Common myeloid progenitor, CD34-positive (primary cell): Measurements from ENCODE around the gene APOBEC3F.
A peak's percentile ranks its signal among the peaks of the same experiment; 100 is the strongest.
"Not testable (repeated sequence)": the region's sequence is repeated elsewhere in the genome, so short reads cannot be mapped to it uniquely, and the experiment has no call there.

Source experiments
- CTCF ChIA-PET: fragments of 350-600 bp; sonication (Branson Sonifier 250); formaldehyde crosslinking; loops from one replicate; lab custom pipeline; 2021; ENCODE audit warnings: antibody characterized with exemption; lab: Charles Lee
- POLR2A ChIA-PET: fragments of 350-600 bp; sonication (Branson Sonifier 250); formaldehyde crosslinking; loops from one replicate; lab custom pipeline; 2021; ENCODE audit warnings: antibody characterized with exemption; lab: Charles Lee
- DNase-seq, 3 donors: peaks; one replicate each; pipeline versions ENCODE4 v3.0.0 to v3.0.0-alpha.2; 2013
- H3K27ac ChIP-seq, 2 experiments: 1 replicate in 1 of 2; 2 replicates in 1 of 2; pipeline ENCODE4 v1.7.0; 2013; ENCODE audit warnings: inconsistent platforms in 2 of 2, low read length in 2 of 2, mild to moderate bottlenecking in 2 of 2, low read depth in 1 of 2, moderate library complexity in 1 of 2; ENCODE audit not compliant: severe bottlenecking in 2 of 2, insufficient read depth in 1 of 2, poor library complexity in 1 of 2
- H3K27me3 ChIP-seq, 5 experiments: replicated peaks in 2 of 5; 1 replicate in 3 of 5; 2 replicates in 2 of 5; pipeline versions ENCODE4 v1.6.1 to v1.7.0; 2013; ENCODE audit warnings: low read length in 4 of 5, mild to moderate bottlenecking in 2 of 5, moderate library complexity in 2 of 5, inconsistent platforms in 1 of 5; ENCODE audit not compliant: insufficient read depth in 5 of 5, control insufficient read depth in 4 of 5
- H3K36me3 ChIP-seq, 4 experiments: 1 replicate in 2 of 4; 2 replicates in 2 of 4; pipeline versions ENCODE4 v1.6.1 to v1.7.0; 2013; ENCODE audit warnings: low read length in 3 of 4, control low read depth in 1 of 4, mild to moderate bottlenecking in 1 of 4; ENCODE audit not compliant: control insufficient read depth in 4 of 4, insufficient read depth in 4 of 4
- H3K4me1 ChIP-seq, 4 experiments: 1 replicate in 3 of 4; 2 replicates in 1 of 4; pipeline versions ENCODE4 v1.6.1 to v1.7.1; 2013; ENCODE audit warnings: low read length in 3 of 4, mild to moderate bottlenecking in 3 of 4, control low read depth in 1 of 4, inconsistent platforms in 1 of 4, moderate library complexity in 1 of 4; ENCODE audit not compliant: control insufficient read depth in 4 of 4, insufficient read depth in 4 of 4; ENCODE audit errors: control extremely low read depth in 1 of 4
- H3K4me3 ChIP-seq, 7 experiments: 1 replicate in 4 of 7; 2 replicates in 3 of 7; pipeline versions ENCODE4 v1.5.1 to v1.7.0; 2013; ENCODE audit warnings: mild to moderate bottlenecking in 7 of 7, low read length in 6 of 7, moderate library complexity in 6 of 7, inconsistent platforms in 2 of 7, low read depth in 2 of 7, control low read depth in 1 of 7; ENCODE audit not compliant: insufficient read depth in 4 of 7, control insufficient read depth in 1 of 7; ENCODE audit errors: extremely low read depth in 1 of 7
- H3K9me3 ChIP-seq, 5 experiments: 1 replicate in 4 of 5; 2 replicates in 1 of 5; pipeline versions ENCODE4 v1.6.1 to v1.7.1; 2013; ENCODE audit warnings: low read length in 4 of 5, mild to moderate bottlenecking in 2 of 5, inconsistent platforms in 1 of 5, low read depth in 1 of 5, moderate library complexity in 1 of 5; ENCODE audit not compliant: control insufficient read depth in 4 of 5, insufficient read depth in 2 of 5; ENCODE audit errors: control extremely low read depth in 1 of 5
- WGBS: methylation state at CpG from one replicate; pipeline ENCODE4 v1.1.5; 2013; ENCODE audit not compliant: insufficient coverage; 5-methylcytosine and 5-hydroxymethylcytosine counted together

APOBEC3F gene

DNA sequence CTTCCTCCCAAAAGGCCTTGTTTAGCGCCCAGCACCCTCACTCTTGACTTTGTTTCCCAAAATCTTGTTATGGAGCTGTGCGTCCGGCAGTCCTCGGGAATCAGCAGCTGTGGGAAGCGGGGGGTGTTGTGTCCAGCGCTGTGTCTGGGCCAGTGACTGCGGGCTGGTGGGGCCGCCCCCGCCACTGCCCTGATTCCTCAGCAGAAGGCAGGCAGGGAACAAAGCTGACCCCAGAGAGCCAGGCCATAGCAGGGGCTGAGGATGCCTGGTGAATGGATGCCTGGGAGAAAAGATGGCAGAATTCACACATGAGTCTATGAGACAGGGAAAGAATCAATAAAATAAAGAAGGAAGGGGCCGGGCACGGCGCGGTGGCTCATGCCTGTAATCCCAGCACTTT is 24.1 kb upstream of the APOBEC3F start:
- ChIA-PET POLR2A (no interaction called here), CTCF (no interaction called here)
- H3K9me3 ChIP-seq: no peaks in the 10 kb centered on the region
- peaks cover 0 to 39% (median 28%) of the 10 kb centered on the region in 4 experiments for H3K4me1 ChIP-seq
- H3K27ac ChIP-seq: no peak overlapping the region
- no peaks in the 10 kb centered on the region for H3K27me3 ChIP-seq
- 98% methylated on average over 12 of the region's 13 CpGs for WGBS
- peaks cover 0 to 13% (median 2%) of the 10 kb centered on the region in 4 experiments for H3K36me3 ChIP-seq
- no peak overlapping the region for H3K4me3 ChIP-seq
- no peak for DNase-seq

DNA sequence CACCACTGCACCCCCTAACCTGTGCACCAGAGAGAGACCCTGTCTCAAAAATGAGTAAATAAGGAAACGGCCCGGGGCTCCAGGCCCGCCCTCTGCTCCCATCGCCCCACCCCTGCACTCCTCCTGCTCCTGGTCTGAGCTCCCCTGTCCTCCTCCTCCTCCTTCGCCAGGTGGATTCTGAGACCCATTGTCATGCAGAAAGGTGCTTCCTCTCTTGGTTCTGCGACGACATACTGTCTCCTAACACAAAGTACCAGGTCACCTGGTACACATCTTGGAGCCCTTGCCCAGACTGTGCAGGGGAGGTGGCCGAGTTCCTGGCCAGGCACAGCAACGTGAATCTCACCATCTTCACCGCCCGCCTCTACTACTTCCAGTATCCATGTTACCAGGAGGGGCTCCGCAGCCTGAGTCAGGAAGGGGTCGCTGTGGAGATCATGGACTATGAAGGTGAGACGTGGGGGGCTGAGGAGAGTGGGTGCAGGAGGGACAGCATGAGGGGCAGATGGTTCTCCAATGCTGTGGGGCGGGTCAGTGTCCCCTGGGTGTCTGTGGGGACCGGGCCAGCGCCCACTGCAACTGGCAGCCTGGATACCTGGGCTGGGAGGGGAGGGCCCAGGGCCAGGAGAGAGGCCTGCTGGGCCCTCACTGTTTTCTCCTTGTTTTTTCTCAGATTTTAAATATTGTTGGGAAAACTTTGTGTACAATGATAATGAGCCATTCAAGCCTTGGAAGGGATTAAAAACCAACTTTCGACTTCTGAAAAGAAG is 22.9 kb upstream of the APOBEC3F start:
- POLR2A ChIA-PET: no interaction called here
- H3K4me1 ChIP-seq: peaks cover 0 to 43% (median 36%) of the 10 kb centered on the region in 4 experiments
- no peak overlapping the region for H3K4me3 ChIP-seq
- H3K9me3 ChIP-seq: no peaks in the 10 kb centered on the region
- WGBS: 94% methylated on average over 14 of the region's 18 CpGs
- CTCF ChIA-PET: interaction anchor here (0.6 kb wide), 1 partner anchor 1785 kb away, joined by 3 read pairs; no protein-coding TSS in a partner anchor
- H3K27ac ChIP-seq: no peak overlapping the region
- H3K27me3 ChIP-seq: no peaks in the 10 kb centered on the region
- H3K36me3 ChIP-seq: peaks cover 0 to 13% (median 2%) of the 10 kb centered on the region in 4 experiments
- no peak for DNase-seq

DNA sequence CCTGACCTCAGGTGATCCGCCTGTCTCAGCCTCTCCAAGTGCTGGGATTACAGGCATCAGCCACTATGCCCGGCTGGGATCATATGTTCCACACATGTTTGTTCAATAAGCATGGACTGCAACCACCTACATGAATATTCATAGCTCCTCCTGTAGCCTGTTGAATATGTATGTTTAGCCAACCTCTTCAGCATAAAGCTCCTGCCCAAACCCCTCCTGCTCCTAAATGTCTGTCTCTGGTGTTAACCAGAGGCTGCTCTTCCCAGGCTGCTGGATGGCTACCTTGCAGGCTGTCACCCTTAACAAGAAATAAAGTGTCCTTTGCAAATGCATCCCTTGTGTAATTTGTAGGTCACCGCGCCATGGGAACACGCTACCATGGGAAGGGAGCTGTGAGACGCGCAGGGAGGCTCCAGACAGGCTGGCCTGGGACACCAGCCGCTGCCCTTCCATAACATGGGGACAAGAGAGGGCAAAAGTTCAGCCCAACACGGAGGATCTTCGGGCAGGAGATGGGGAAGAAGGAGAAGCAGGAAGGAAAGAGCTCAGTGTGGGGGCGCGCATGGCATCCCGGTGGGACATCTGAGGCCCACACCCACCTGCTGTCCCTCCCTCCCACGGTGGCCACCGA is 20.5 kb upstream of the APOBEC3F start:
- POLR2A ChIA-PET, H3K9me3 ChIP-seq, H3K27me3 ChIP-seq, H3K27ac ChIP-seq: not testable (repeated sequence)
- CTCF ChIA-PET: interaction anchor here (1.6 kb wide), 1 partner anchor 11 kb away, joined by 3 read pairs; no protein-coding TSS in a partner anchor
- Histone ChIP-seq H3K4me1 (peaks cover 0 to 24% (median 21%) of the 10 kb centered on the region in 4 experiments), H3K36me3 (peaks cover 0 to 28% (median 11%) of the 10 kb centered on the region in 4 experiments), H3K4me3 (peak overlapping the region in 6 of 7 experiments; percentile 22 to 77 (median 50))
- peak in 1 of 3 donors; percentile 15 for DNase-seq
- 72% methylated on average over 7 of the region's 15 CpGs for WGBS

DNA sequence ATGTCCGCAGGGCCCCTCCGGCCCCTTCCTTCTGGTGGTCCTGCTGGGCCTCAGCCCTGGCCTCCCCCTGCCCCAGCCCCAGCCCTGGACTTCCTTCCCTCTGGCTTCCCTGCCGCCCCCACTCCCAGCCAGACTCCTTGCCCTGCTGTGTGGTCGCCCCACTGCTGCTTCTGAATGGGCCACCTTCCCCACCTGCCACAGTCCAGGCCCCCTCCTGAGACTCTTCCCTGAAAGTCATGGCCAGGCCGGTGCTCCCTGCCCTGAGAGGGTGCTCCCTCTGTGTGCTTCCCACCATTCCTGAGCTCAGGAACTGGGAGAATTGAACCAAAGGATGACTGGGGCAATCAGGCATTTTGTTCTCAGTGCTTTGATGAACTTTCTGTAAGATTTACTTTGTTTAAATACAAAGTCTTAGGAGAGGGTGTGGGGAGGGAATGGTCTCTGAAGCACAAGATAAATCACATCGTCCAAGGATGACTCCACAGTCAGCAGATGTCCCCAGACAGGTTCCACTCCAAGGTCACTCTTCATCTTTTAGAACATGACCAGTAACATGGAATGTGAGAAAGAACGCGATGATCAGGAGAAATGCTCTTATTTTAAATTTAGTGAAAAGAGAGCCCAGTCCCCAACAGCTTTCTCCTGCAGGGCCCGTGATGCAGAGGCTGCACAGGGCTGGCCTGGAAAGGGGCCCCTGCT is 19.0 kb upstream of the APOBEC3F start:
- DNase-seq: no peak
- CTCF ChIA-PET: interaction anchor here (0.7 kb wide), 1 partner anchor 89 kb away, joined by 3 read pairs; no protein-coding TSS in a partner anchor
- peak overlapping the region in 1 of 2 experiments; percentile 71 for H3K27ac ChIP-seq
- 70% methylated on average over 5 of the region's 9 CpGs for WGBS
- H3K4me1 ChIP-seq: peaks cover 0 to 20% (median 19%) of the 10 kb centered on the region in 4 experiments
- peaks cover 0 to 32% (median 11%) of the 10 kb centered on the region in 4 experiments for H3K36me3 ChIP-seq
- no peaks in the 10 kb centered on the region for H3K9me3 ChIP-seq
- H3K27me3 ChIP-seq: no peaks in the 10 kb centered on the region
- POLR2A ChIA-PET: no interaction called here
- peak overlapping the region; percentile 38 to 76 (median 63) for H3K4me3 ChIP-seq

DNA sequence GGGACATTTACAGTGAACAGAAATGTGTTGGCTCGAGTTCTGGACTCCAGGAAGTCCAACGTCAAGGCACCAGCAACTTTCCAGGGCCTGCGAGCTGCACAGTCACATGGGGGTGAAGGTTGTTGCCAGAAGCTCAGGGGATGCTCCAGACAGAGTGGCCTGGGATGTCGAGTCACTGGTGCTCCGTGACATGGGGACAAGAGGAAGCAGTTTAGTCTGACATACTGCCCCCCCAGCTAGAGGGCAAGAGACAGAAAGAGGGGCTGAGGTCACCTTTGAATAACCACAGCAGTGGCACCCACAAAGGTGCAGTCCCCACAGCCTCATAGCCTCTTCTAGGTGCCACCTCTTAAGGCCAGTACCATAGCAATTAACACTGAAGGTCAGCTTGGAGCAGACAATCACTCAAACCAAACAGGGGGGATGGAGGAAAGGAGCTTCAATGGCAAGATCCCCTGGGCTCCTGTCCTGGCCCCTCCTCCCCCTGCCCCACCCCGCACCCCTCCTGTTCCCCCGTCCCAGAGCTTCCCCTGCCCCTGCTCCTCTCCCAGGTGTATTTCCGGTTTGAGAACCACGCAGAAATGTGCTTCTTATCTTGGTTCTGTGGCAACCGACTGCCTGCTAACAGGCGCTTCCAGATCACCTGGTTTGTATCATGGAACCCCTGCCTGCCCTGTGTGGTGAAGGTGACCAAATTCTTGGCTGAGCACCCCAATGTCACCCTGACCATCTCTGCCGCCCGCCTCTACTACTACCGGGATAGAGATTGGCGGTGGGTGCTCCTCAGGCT is 15.9 kb upstream of the APOBEC3F start:
- H3K4me1 ChIP-seq: peaks cover 0 to 20% (median 19%) of the 10 kb centered on the region in 4 experiments
- H3K27ac ChIP-seq: no peak overlapping the region
- H3K36me3 ChIP-seq: peaks cover 0 to 19% (median 9%) of the 10 kb centered on the region in 4 experiments
- POLR2A ChIA-PET: no interaction called here
- CTCF ChIA-PET: no interaction called here
- H3K9me3 ChIP-seq: no peaks in the 10 kb centered on the region
- H3K27me3 ChIP-seq: no peaks in the 10 kb centered on the region
- WGBS: 90% methylated on average over 11 of the region's 15 CpGs
- H3K4me3 ChIP-seq: no peak overlapping the region
- DNase-seq: no peak

DNA sequence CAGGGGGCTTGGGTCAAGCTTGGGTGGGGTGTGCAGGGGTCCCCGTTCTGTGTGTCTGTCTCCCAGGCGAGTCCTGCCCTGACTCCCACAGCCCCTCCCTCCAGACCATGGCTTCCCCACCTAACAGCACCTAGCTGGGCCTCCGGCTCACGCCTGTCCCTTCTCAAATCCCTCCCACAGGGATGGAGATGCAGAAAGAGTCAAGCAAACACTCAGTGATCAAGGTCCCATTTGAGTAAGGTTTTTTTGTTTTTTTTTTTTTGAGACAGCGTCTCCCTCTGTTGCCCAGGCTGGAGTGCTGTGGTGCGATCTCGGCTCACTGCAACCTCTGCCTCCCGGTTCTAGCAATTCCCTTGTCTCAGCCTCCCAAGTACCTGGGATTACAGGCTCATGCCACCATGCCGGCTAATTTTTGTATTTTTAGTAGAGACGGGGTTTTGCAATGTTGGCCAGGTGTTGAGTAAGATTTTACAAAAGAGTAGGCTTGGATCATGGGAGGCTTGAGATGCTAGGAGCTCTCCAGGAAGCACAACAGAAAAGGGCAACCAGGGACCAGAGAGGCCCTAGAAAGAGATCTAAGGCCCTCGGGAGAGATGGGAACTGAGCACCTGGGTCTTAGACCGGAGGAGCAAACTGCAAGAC is 14.0 kb upstream of the APOBEC3F start:
- DNase-seq: no peak
- ChIA-PET POLR2A (no interaction called here), CTCF (no interaction called here)
- Histone ChIP-seq H3K27me3 (no peaks in the 10 kb centered on the region), H3K4me3 (no peak overlapping the region), H3K36me3 (peaks cover 0 to 19% (median 9%) of the 10 kb centered on the region in 4 experiments), H3K4me1 (peaks cover 0 to 8% (median 7%) of the 10 kb centered on the region in 4 experiments), H3K9me3 (no peaks in the 10 kb centered on the region), H3K27ac (no peak overlapping the region)
- 96% methylated on average over 7 of the region's 12 CpGs for WGBS
